K562 (cell line): ENCODE measurements around the gene TBXA2R. TPM values are rescaled to one million over a fixed set of nuclear protein-coding genes. Genes with fewer than 3 reads are reported as not detected.
A peak's percentile ranks its signal among the peaks of the same experiment; 100 is the strongest.

ENCODE experiments used
- ATAC-seq: fragments of 200-7000 bp; cut with Tn5 transposase; 3 replicates; pipeline ENCODE4 v1.9.1; 2020; ENCODE audit warnings: moderate library complexity
- BruUV-seq: library from RNA; stranded (reverse); fragments of 400-500 nt; replicated peaks from 2 replicates; lab custom pipeline; 2021; lab: Mats Ljungman, UMichigan
- CTCF ChIA-PET: fragments of 300-600 bp; formaldehyde crosslinking; extraction: SDS; loops from one replicate; lab custom pipeline; 2021; ENCODE audit warnings: low intra/inter-chr PET ratio; lab: Yijun Ruan, JAX
- POLR2A ChIA-PET: fragments of 300-600, 350-650 bp; sonication (Branson Sonifier 250); formaldehyde crosslinking; extraction: SDS; loops from one replicate; lab custom pipeline; 2021; ENCODE audit warnings: antibody characterized with exemption, inconsistent platforms; lab: Yijun Ruan, JAX
- DNase-seq, 4 experiments: peaks; one replicate each; pipeline versions ENCODE4 v3.0.0 to v3.0.0-alpha.2; 2011 to 2018; ENCODE audit warnings: low spot score in 3 of 4, mixed read lengths in 3 of 4; ENCODE audit errors: extremely low read depth in 1 of 4
- FAIRE-seq: peaks from 2 replicates; lab custom pipeline; 2011; peaks lifted over from hg19 to GRCh38; lab: Jason Lieb, UNC
- H2AFZ ChIP-seq: 2 replicates; pipeline ENCODE4 v1.6.0; 2011; ENCODE audit warnings: low read depth, low read length, control low read depth, inconsistent platforms
- H3K27ac ChIP-seq: fragments of 200-600 bp; 3 replicates; pipeline ENCODE4 v1.8.0; 2011; ENCODE audit warnings: low read depth, mild to moderate bottlenecking, control low read depth, inconsistent platforms, low read length, moderate library complexity, mixed read lengths; ENCODE audit errors: extremely low read depth
- H3K27me3 ChIP-seq, 2 experiments: fragments of 300-600 bp in 1 of 2; 2 replicates in 1 of 2; 3 replicates in 1 of 2; pipeline versions ENCODE4 v1.6.0 to v1.8.0; 2011; ENCODE audit warnings: inconsistent platforms in 2 of 2, low read length in 2 of 2, mild to moderate bottlenecking in 1 of 2, mixed read lengths in 1 of 2, moderate library complexity in 1 of 2; ENCODE audit not compliant: control insufficient read depth in 2 of 2, insufficient read depth in 2 of 2
- H3K36me3 ChIP-seq: fragments of 300-600 bp; 3 replicates; pipeline ENCODE4 v1.8.0; 2011; ENCODE audit warnings: mild to moderate bottlenecking, low read length, inconsistent platforms; ENCODE audit not compliant: control insufficient read depth, insufficient read depth
- H3K4me1 ChIP-seq, 2 experiments: fragments of 200-600 bp in 1 of 2; replicated peaks in 1 of 2; 2 replicates in 1 of 2; 3 replicates in 1 of 2; pipeline versions ENCODE4 v1.5.1 to v1.8.0; 2011; ENCODE audit warnings: inconsistent platforms in 2 of 2, low read length in 2 of 2, mild to moderate bottlenecking in 1 of 2, mixed read lengths in 1 of 2, moderate library complexity in 1 of 2; ENCODE audit not compliant: control insufficient read depth in 2 of 2, insufficient read depth in 2 of 2
- H3K4me2 ChIP-seq: 2 replicates; pipeline ENCODE4 v1.6.1; 2011; ENCODE audit warnings: low read length, control low read depth, inconsistent platforms, mixed read lengths; ENCODE audit not compliant: insufficient read depth
- H3K4me3 ChIP-seq: fragments of 200-600 bp; sonication (generic), shearing (Covaris generic); 2 replicates; pipeline ENCODE4 v1.5.1; 2016; ENCODE audit warnings: control low read depth, inconsistent platforms
- H3K79me2 ChIP-seq: fragments of 200-600 bp; 3 replicates; pipeline ENCODE4 v1.8.0; 2011; ENCODE audit warnings: low read length, inconsistent platforms; ENCODE audit not compliant: control insufficient read depth, insufficient read depth
- H3K9ac ChIP-seq, 2 experiments: 2 replicates each; pipeline versions ENCODE4 v1.6.0 to v1.6.1; 2011; ENCODE audit warnings: low read depth in 2 of 2, low read length in 2 of 2, control low read depth in 1 of 2, inconsistent platforms in 1 of 2, mild to moderate bottlenecking in 1 of 2, mixed read lengths in 1 of 2; ENCODE audit not compliant: insufficient read depth in 1 of 2
- H3K9me1 ChIP-seq: one replicate; pipeline ENCODE4 v1.6.0; 2011; ENCODE audit warnings: inconsistent platforms, mild to moderate bottlenecking, low read length, moderate library complexity; ENCODE audit not compliant: control insufficient read depth, insufficient read depth
- H3K9me3 ChIP-seq: replicated peaks from 2 replicates; pipeline ENCODE4 v1.5.1; 2011; ENCODE audit warnings: low read depth, low read length, inconsistent platforms; ENCODE audit not compliant: control insufficient read depth, insufficient read depth
- H4K20me1 ChIP-seq: replicated peaks from 2 replicates; pipeline ENCODE4 v1.6.1; 2011; ENCODE audit warnings: low read length, inconsistent platforms, mixed read lengths; ENCODE audit not compliant: control insufficient read depth, insufficient read depth
- ELF2 ChIP-seq: fragments of 250-450 bp; sonication (Bioruptor Pico); IDR thresholded peaks from 2 replicates; pipeline ENCODE4 v1.5.0; 2021; ENCODE audit warnings: mild to moderate bottlenecking
- ETV6 ChIP-seq, 3 experiments: fragments of 150-350 bp in 1 of 3; sonication (generic) in 1 of 3; formaldehyde crosslinking in 1 of 3; IDR thresholded peaks; 2 replicates each; pipeline versions ENCODE4 v1.6.1 to v1.8.0; 2014 to 2022; ENCODE audit warnings: borderline replicate concordance in 2 of 3, low read depth in 2 of 3, antibody characterized with exemption in 1 of 3, low read length in 1 of 3, mild to moderate bottlenecking in 1 of 3, missing genetic modification reagents in 1 of 3
- HNRNPL ChIP-seq: fragments of 200-400 bp; formaldehyde crosslinking; IDR thresholded peaks from 2 replicates; pipeline ENCODE4 v1.6.1; 2017; ENCODE audit warnings: low read depth, mild to moderate bottlenecking, low read length
- PCBP1 ChIP-seq: fragments of 200-400 bp; formaldehyde crosslinking; IDR thresholded peaks from 2 replicates; pipeline ENCODE4 v1.6.1; 2018; ENCODE audit warnings: mild to moderate bottlenecking, low read depth, low read length; ENCODE audit not compliant: poor library complexity, severe bottlenecking
- POLR2G ChIP-seq: fragments of 200-400 bp; formaldehyde crosslinking; IDR thresholded peaks from 2 replicates; pipeline ENCODE4 v1.6.1; 2017; ENCODE audit warnings: low read depth, mild to moderate bottlenecking, antibody characterized with exemption, low read length, moderate library complexity
- RBFOX2 ChIP-seq: fragments of 200-400 bp; formaldehyde crosslinking; IDR thresholded peaks from 2 replicates; pipeline ENCODE4 v1.6.1; 2017; ENCODE audit warnings: low read depth, mild to moderate bottlenecking, low read length, moderate library complexity
- ZBTB7A ChIP-seq: IDR thresholded peaks from 2 replicates; pipeline ENCODE4 v1.6.1; 2011; ENCODE audit warnings: low read depth, mild to moderate bottlenecking, low read length, moderate library complexity, borderline replicate concordance; ENCODE audit not compliant: control insufficient read depth
- ZC3H4 ChIP-seq: sonication (generic); formaldehyde crosslinking; IDR thresholded peaks from 2 replicates; pipeline ENCODE4 v1.9.0; 2021; ENCODE audit warnings: missing genetic modification reagents, borderline replicate concordance
- ZNF124 ChIP-seq: sonication (generic); formaldehyde crosslinking; IDR thresholded peaks from 2 replicates; pipeline ENCODE4 v1.8.1; 2022; ENCODE audit warnings: missing genetic modification reagents
- ZNF586 ChIP-seq: fragments of 450-650 bp; formaldehyde crosslinking; conservative IDR thresholded peaks from 2 replicates; pipeline ENCODE4 v1.4.0; 2020; ENCODE audit warnings: mild to moderate bottlenecking, moderate library complexity
- WGBS: fragments of 100-300 bp; shearing (Covaris generic); methylation state at CpG from one replicate; pipeline ENCODE4 v1.1.6; 2016; ENCODE audit warnings: low coverage, mixed read lengths; ENCODE audit not compliant: insufficient coverage; ENCODE audit errors: missing lambda C conversion rate; 5-methylcytosine and 5-hydroxymethylcytosine counted together
- in situ Hi-C: fragments of 300-500 bp; cut with MboI; formaldehyde crosslinking; loops from 4 replicates; pipeline ENCODE4 v1.15.0; 2018; ENCODE audit warnings: inconsistent platforms, mixed read lengths
- intact Hi-C: fragments of 100-400 bp; cut with micrococcal nuclease; formaldehyde crosslinking; loops from 2 replicates; pipeline ENCODE4 v1.14.2; 2022
- polyA plus RNA-seq, 8 experiments: library from polyadenylated mRNA; depleted of rRNA in 4 of 8; stranded (reverse) in 5 of 8; unstranded in 3 of 8; fragments of >200 nt; fragmentation: Nextera tagmentation in 2 of 8; fragmentation: Illumina TruSeq in 1 of 8; extraction: Ambion mirVana in 2 of 8; extraction: Trizol in 1 of 8; gene quantifications; 2 replicates each; pipeline versions ENCODE4 v1.2.1 to v1.2.3, GENCODE V29; 2011 to 2014; ENCODE audit warnings: inconsistent platforms in 1 of 8, missing spikeins in 1 of 8
- total RNA-seq, 7 experiments: library from RNA; depleted of rRNA in 6 of 7; stranded (reverse); fragments of >200 nt in 6 of 7; fragmentation: Illumina TruSeq in 2 of 7; extraction: Trizol in 2 of 7; gene quantifications; 2 replicates each; pipeline versions ENCODE4 v1.2.1 to v1.2.3, GENCODE V29; 2011 to 2021; ENCODE audit warnings: low replicate concordance in 1 of 7
- TF ChIP-seq, protein P1 (sequence below): sonication (generic); formaldehyde crosslinking; IDR thresholded peaks from 2 replicates; pipeline ENCODE4 v1.8.0; 2022; ENCODE audit warnings: mild to moderate bottlenecking, missing genetic modification reagents

TBXA2R gene
- total and polyA plus RNA-seq, 9 of the 15 experiments (the other 6 are each of a cell fraction or from before 2014, with no cell fraction given): 1.5 to 24.0 (median 2.8) TPM

DNA sequence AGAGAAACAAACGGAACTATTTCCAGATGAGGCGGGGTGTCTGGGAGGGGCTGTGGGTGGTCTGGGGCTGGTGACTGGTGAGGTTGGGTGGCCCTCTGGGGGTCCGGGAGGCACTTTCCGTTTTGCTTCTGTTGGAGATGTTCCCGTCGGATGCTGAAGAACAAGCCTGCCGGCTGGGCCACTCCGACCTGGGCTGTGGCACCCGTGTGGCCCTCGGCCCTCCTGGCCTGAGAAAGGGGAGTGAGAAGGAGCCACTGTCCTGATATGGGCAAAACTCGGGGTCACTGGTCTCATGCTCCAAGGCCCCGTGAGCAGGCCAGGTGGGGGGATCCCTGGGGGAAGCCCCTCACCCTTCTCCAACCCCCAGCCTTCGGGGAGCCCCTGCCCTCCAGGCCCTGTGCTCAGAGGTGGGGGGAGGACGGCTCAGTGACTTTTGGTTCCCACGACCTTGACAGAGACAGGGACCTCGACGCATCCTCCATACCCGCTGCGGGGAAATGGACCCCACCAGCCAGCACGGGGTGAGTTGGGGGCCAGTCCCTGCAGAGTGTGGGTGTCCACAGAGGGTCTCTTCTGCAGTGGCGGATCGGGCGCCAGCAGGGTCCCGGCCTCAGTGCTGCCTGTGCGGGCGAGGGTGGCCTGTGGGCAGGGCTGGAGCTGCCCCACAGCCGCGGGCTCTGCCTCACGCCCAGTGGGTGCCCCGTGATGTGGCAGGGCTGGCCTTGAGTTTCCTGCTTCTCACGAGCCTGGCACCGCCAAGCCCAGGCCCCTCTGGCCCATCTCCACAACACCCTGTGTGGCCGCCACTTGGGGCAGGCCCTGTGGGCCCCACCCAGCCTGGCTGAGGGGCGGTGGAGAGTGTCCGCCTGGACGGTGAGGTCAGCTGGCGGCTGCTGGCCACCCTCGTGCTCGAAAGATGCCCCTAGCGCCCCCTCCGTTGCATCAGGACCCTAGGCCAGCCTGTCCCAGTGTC is 4.4 kb upstream of the TBXA2R start:
- CTCF ChIA-PET: no interaction called here
- H3K79me2 ChIP-seq: peaks cover 27% of the 10 kb centered on the region
- BruUV-seq: no TSS peak
- H4K20me1 ChIP-seq: no peaks in the 10 kb centered on the region
- POLR2A ChIA-PET: no interaction called here
- H3K9ac ChIP-seq: no peak overlapping the region
- peaks cover 34 to 98% of the 10 kb centered on the region in 2 experiments for H3K4me1 ChIP-seq
- no peak for DNase-seq
- no peak for FAIRE-seq
- H3K36me3 ChIP-seq: peaks cover 62% of the 10 kb centered on the region
- no peaks in the 10 kb centered on the region; the same call in 1 of the 2 replicates for H3K9me3 ChIP-seq
- 92% methylated on average over 33 of the region's 41 CpGs for WGBS
- no peak overlapping the region for H3K4me3 ChIP-seq
- no peak overlapping the region; the same call in 2 of the 3 replicates for H3K27ac ChIP-seq
- TF ChIP-seq ZC3H4 (CRISPR knock-in tag) (no peak), POLR2G (0 out of 2 replicates have a peak, but pooled peaks have one; percentile 60), ZBTB7A (0 out of 2 replicates have a peak, but pooled peaks have one; percentile 33), HNRNPL (peak; percentile 73), ELF2 (CRISPR knock-in tag) (no peak), ZNF586 (CRISPR knock-in tag) (no peak), RBFOX2 (0 out of 2 replicates have a peak, but pooled peaks have one; percentile 11), ETV6 (IDR thresholded peaks at IDR 0.05; ENCODE audit: borderline replicate concordance in 1 of 2, low read depth in 2 of 2, low read length in 1 of 2) (no peak), ETV6 (CRISPR knock-in tag; IDR thresholded peaks at IDR 0.05; ENCODE audit: borderline replicate concordance) (no peak), ZNF124 (CRISPR knock-in tag) (no peak), PCBP1 (peak; percentile 18)
- TF ChIP-seq, protein P1, sequence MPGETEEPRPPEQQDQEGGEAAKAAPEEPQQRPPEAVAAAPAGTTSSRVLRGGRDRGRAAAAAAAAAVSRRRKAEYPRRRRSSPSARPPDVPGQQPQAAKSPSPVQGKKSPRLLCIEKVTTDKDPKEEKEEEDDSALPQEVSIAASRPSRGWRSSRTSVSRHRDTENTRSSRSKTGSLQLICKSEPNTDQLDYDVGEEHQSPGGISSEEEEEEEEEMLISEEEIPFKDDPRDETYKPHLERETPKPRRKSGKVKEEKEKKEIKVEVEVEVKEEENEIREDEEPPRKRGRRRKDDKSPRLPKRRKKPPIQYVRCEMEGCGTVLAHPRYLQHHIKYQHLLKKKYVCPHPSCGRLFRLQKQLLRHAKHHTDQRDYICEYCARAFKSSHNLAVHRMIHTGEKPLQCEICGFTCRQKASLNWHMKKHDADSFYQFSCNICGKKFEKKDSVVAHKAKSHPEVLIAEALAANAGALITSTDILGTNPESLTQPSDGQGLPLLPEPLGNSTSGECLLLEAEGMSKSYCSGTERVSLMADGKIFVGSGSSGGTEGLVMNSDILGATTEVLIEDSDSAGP (CRISPR knock-in tag): no peak
- TF ChIP-seq, all 486 proteins: peak for 5
- Histone ChIP-seq H3K9me1 (no peaks in the 10 kb centered on the region), H3K4me2 (no peak overlapping the region), H2AFZ (no peak overlapping the region), H3K27me3 (no peaks in the 10 kb centered on the region)
- in situ Hi-C loops: no loop called here
- no peak for ATAC-seq
- intact Hi-C loops: no loop called here
